Peyer's patch (tissue), 4 donors: Measurements from ENCODE around the gene SRGAP2C.
"Not testable (repeated sequence)": the region's sequence is repeated elsewhere in the genome, so short reads cannot be mapped to it uniquely, and the experiment has no call there.

Source experiments
- CTCF ChIP-seq, 6 experiments: fragments of 450-650 bp in 4 of 6; fragments of 200-600 bp in 2 of 6; sonication (generic) in 1 of 6; IDR thresholded peaks; one replicate each; pipeline ENCODE4 v1.5.1; 2017 to 2019; ENCODE audit warnings: antibody characterized with exemption in 6 of 6, mild to moderate bottlenecking in 3 of 6, moderate library complexity in 1 of 6
- POLR2A ChIP-seq, 2 donors: fragments of 450-650 bp; IDR thresholded peaks; one replicate each; pipeline ENCODE4 v1.5.1; 2017; ENCODE audit warnings: antibody characterized with exemption in 2 of 2, mild to moderate bottlenecking in 2 of 2, moderate library complexity in 2 of 2

DNA sequence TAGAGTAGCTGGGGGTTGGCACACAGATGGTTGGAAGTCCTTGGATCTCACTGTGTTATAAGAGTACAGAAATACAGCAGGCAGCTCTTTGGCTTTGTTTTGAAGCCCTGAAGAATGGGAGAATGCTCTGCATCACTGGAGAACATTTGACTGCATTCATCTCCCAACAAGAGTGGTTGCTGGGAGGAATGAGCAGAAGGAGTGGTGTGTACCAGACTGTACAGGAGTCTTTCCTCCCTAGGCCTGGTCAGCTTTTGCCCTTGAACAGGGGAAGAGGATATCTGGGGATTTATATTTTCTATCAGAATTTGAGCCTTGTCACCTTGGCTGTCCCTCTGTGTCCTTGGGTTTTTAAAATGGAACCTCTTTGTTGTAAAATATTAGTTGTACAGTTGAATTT lies 69.8 kb downstream of the SRGAP2C start:
- TF ChIP-seq CTCF, POLR2A (IDR thresholded peaks at IDR 0.05): not testable (repeated sequence)
